HG03460 (cell line): ENCODE measurements around the gene CERS6.

Source experiments
- ATAC-seq: cut with Tn5 transposase; IDR thresholded peaks from one replicate; pipeline ENCODE4 v1.9.1; 2021; ENCODE audit not compliant: unreplicated experiment

CERS6 gene

DNA sequence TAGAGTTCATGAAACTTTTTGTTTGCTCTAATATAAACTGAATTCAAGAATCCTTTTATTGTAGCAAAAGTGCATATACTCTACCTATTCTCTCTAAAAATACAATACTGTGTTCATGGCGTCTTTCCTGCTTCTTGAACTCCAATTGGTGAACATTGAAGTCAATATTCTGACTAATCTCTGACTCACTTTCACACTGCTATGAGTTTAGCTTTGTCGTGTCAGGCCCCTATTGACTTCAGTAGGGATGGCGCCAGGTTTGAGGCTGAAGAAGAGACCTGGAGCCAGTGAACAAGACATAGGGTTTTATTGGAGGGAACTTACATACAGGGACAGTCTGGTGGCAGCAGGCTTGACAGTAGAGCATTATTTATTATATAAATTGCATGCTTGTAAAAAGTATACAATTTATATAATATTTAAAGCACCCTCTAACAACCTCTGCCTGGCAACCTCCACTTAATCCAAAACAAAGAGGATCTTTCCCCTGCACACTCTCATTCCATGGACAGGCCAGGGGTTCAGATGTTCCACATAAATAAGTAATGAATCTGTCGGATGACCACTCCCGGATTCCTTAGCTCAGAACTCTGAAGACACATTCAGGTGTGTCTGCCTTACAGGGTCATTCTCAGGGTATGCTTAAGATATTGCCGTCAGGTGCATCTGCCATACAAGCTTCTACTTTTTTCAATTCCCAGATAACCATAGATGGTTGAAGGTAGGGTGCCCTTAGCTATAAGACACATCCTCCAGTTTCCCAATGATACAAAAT lies 141.0 kb downstream of the CERS6 start:
- ATAC-seq: no peak

DNA sequence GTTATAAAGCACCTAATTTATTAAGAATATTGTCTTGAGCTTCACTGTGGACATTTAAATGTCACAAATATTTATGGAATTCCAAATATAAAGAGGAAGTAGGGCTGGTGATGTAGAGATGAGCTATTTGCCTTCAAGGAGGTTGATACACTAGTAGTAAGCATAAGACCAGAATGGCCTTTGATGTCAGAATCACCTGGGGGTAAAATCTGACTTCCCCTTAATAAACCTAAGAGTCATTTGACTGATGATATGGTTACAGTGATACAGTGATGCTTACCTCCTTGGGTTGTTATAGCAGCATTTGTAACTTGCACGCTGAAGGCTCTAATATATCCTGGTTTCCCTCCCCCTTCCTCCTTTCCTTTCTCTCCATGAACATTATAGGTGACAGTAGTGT lies 143.7 kb downstream of the CERS6 start:
- ATAC-seq: no peak

DNA sequence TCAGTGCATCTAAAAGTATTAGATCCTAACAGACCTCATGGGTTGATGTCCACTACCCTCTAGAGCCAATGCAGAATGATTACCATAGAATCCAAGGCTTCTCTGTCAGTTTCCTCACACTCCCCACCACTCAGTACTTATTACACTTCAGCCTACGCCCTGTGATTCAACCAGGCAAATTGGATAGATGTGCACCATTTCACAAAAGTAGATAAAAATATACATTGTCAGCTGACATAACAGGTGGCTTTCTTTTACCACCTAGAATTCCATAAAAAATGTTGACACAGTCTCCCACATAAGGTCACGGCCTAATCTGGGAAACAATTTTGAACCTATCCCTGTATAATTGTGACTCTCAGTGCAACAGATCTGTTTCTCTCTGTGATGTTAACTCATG lies 144.9 kb downstream of the CERS6 start:
- no peak for ATAC-seq

DNA sequence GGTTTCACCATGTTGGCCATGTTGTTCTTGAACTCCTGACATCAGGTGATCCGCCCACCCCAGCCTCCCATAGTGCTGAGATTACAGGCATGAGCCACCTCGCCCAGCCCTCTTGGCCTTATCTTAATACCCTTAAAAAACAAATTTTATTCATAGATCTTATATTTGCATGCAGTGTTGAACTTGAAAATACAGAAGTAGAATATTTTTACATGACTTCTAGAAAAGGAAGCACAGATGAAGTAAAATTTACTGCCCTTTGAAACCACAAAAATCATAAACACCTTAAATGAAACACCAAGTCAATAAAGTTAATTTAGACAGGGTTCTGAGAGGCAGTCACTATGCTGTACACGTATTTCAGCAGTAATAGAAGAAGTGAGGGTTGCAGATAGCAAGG lies 145.7 kb downstream of the CERS6 start:
- ATAC-seq: peak; percentile 58

DNA sequence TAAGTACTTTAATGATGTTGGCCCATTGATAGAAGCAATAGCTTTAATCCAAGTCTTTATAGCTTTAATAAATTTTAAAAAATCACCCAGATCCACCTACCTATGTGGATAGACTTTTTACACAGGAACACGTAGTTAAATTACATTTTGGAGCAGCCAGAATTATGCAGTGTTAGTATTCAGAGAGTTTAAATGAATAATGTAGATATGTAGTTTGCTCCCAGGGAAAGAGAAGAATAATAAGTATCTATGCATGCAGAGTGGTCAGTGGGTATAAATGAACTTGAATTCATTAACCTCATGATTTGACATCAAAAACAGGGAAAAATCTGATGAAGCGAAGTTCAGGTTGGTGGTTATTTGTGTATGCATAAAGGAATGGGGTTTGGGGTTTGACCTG lies 146.3 kb downstream of the CERS6 start:
- no peak for ATAC-seq

GRCh38 chr2:168602846-168603401 lies 146.9 kb downstream of the CERS6 start:
- no peak for ATAC-seq

DNA sequence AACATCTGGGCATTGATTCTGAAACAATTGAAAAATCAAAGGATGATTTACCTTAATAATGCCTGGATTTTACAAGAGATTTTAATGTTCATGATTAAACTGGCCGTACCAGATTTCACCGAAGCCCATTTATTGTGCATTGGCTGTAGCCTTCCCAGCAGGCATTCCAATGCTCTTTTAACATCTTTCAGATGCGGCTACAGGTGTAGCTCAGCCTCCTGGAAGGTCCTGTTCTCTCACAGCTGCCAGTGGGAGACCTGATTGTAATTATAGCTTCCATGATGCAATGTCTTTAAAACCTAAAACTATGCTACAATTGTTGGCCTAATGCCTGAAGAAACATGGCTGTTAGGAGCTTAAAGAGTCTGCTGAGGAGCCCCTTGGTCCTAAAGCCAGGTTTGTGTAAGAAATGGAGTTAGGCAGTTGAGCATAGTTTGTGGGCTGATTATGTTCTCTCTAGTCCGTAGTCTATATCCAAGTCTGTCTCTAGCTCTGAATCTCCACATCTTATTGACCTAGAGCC lies 147.4 kb downstream of the CERS6 start:
- no peak for ATAC-seq

GRCh38 chr2:168604252-168604651 lies 148.2 kb downstream of the CERS6 start:
- ATAC-seq: no peak

- ATAC-seq: no peak
These were observed 151.9 kb downstream of the CERS6 start for GRCh38 chr2:168607992-168608391.

DNA sequence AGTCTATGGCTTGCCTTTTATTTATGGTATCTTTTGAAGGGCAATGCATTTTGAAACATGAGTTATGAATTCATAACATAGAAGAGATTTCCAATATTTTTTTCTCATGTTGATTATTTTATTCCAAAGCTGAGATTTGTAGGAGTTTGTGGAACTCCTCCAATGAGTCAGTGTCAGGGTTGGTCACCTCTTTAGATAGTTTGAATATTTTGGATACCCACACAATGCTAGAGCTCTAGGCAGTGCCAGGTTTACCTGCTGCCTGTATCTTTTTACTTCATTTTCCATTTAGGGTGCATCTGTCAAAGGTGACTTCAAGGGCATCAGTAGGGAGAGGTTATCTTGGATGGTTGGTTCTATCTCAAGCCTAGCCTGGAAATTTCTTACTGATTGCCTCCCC lies 152.7 kb downstream of the CERS6 start:
- no peak for ATAC-seq

DNA sequence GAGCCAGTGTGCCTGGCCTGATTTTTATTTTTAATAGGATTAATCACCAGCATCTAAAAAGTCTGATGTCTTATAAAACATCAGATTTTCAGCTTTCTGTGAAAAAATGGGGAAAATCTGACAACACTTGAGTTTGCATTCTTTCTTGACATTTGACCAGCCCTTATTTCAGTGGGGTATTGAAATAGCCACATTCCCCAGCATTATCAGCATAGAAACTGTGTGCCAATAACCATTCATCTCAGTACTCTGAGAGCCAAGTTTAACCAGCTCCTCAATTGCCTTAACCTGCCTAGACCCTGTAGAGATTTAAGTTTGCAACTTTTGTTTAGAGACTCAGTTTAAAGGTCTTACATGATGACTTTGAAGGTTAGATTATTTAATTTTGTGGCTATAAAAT lies 155.0 kb downstream of the CERS6 start:
- no peak for ATAC-seq

GRCh38 chr2:168611896-168612650 lies 156.0 kb downstream of the CERS6 start:
- ATAC-seq: no peak

DNA sequence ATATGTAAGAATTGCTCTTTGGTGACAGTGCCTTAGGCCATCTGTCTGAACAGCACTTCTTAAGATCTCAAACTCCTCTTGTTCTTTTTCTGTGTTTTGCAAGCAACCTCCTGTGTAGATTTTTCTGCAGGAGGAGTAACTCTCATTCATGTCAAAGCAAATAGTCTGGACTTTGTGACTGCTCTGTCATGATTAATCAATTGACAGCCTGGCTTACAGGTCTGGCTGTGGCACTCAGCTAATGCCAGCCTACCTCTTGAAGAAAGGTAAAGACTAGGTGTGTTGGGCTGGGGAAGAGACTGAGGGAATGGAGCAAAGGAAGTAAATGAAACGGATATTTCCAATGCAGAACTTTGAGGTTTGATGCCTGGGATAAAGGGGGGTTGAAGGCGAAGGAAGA lies 156.6 kb downstream of the CERS6 start:
- no peak for ATAC-seq

GRCh38 chr2:168613551-168613950 lies 157.5 kb downstream of the CERS6 start:
- ATAC-seq: no peak

DNA sequence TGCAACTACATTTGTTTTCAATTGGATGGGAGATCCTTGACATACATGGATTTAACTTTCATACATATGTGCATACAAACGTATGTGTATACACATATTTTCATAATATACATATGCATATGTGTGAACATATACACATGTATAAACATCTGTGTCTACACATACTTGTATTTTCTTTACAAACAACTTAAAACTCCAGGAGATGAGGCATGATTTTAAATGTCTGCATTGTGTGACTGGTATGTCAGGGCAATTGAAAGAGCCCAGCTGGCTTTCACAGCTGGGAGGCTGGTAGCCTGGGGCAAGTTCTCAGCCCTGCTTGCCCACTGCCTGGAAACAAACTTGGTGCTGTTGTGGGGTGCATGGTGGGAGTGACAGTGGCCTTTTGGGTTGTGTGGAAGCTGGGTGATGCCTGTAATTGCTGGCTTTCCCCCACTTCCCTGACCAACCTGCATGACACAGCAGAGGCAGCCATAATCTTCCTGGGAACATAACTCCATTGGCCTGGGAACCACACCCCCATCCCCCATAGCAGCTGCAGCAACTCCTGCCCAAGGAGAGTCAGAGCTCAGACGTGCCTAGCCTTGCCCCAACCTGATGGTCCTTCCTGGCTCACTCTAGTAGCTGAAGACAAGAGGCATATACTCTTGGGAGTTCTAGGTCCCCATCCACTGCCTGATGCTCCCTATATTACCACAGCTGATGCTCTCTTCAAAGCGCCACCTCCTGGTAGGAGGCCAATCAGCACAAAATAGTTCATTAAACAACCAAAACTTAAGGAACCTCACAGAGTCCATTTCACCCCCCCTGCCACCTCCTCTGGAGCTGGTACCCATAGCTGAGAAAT lies 158.3 kb downstream of the CERS6 start:
- no peak for ATAC-seq

DNA sequence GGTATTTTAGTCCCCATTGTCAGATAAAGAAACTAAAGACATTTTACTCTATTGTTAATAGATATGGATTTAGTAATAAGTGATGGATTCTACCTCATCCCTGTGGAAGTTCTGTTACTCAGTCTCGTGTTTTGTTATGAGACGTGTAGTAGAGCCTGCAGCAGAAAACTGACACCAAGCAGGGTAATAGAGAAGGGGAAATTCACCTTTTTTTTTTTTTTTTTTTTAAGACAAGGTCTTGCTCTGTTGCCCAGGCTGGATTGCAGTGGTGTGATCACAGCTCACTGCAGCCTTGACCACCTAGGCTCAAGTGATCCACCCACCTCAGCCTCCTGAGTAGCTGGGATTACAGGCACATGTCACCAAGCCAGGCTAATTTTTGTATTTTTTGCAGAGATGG lies 164.5 kb downstream of the CERS6 start:
- no peak for ATAC-seq

GRCh38 chr2:168622559-168622958 lies 166.5 kb downstream of the CERS6 start:
- ATAC-seq: peak; percentile 46

- ATAC-seq: no peak
These were observed 168.0 kb downstream of the CERS6 start for GRCh38 chr2:168624028-168624427.

DNA sequence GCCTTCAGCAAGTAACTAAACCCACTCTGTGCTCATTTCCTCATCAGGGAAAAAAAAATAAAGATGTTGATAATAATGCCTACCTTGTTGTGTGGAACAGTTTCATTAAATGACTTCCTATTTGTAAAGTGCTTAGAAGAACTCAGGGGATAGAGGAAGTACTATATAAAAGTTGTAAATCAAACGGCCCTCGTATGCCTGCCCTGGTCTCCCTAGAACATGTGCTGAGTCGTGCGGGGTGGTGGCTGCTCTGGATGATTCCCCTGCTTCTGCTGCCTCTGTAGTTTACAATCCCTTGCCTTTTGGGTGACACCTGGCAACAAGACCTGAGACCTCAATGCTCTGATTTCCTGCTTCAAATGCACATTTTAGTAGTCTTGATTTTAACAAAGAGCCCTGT lies 170.0 kb downstream of the CERS6 start:
- no peak for ATAC-seq

DNA sequence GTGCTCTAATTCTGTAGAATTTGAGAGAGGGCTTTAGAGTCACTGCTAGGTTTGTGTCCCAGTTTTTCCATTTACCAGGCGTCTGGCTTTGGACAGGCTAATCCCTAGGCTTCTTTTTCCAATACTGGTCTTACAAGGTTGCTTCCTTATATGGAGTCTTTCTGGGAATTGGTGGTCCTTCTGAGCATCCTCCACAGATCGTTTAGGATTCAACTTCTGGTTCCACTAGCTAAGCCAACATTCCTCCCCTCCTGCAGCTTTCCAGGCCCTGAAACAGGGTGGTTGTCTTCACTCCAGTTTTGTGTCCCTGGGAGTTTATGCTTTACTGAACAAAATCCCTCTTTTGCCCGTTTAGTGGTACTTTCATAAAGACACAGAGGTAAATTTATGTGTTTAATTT lies 170.6 kb downstream of the CERS6 start:
- ATAC-seq: no peak

DNA sequence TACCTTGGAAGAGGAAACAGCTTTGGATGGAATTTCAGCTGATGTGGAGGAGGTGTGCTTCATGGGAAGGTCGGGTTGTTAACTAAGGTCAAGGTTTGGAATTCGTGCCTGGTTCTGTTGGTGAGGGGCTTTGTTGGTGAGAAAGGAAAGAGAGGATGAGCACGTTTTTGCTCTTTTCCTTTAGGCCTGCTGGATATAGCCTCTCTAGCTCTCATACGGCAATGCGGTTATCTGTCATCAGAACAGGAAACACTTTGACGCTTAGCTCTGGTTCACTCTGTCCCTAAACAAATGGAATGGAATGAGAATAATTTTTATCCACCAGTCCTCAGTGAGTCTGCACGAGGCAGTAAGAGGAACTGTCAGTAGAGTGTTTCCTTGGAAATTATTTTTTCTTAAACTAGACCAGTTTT lies 176.6 kb downstream of the CERS6 start:
- ATAC-seq: no peak
